K562 (cell line): ENCODE measurements around the gene LYPD6B. TPM values are rescaled to one million over a fixed set of nuclear protein-coding genes. Genes with fewer than 3 reads are reported as not detected.

Source experiments
- ATAC-seq: fragments of 200-7000 bp; cut with Tn5 transposase; 3 replicates; pipeline ENCODE4 v1.9.1; 2020; ENCODE audit warnings: moderate library complexity
- BruUV-seq: library from RNA; stranded (reverse); fragments of 400-500 nt; replicated peaks from 2 replicates; lab custom pipeline; 2021; lab: Mats Ljungman, UMichigan
- CTCF ChIA-PET: fragments of 300-600 bp; formaldehyde crosslinking; extraction: SDS; loops from one replicate; lab custom pipeline; 2021; ENCODE audit warnings: low intra/inter-chr PET ratio; lab: Yijun Ruan, JAX
- POLR2A ChIA-PET: fragments of 300-600, 350-650 bp; sonication (Branson Sonifier 250); formaldehyde crosslinking; extraction: SDS; loops from one replicate; lab custom pipeline; 2021; ENCODE audit warnings: antibody characterized with exemption, inconsistent platforms; lab: Yijun Ruan, JAX
- DNase-seq, 4 experiments: peaks; one replicate each; pipeline versions ENCODE4 v3.0.0 to v3.0.0-alpha.2; 2011 to 2018; ENCODE audit warnings: low spot score in 3 of 4, mixed read lengths in 3 of 4; ENCODE audit errors: extremely low read depth in 1 of 4
- FAIRE-seq: peaks from 2 replicates; lab custom pipeline; 2011; peaks lifted over from hg19 to GRCh38; lab: Jason Lieb, UNC
- H2AFZ ChIP-seq: 2 replicates; pipeline ENCODE4 v1.6.0; 2011; ENCODE audit warnings: low read depth, low read length, control low read depth, inconsistent platforms
- H3K27ac ChIP-seq: fragments of 200-600 bp; 3 replicates; pipeline ENCODE4 v1.8.0; 2011; ENCODE audit warnings: low read depth, mild to moderate bottlenecking, control low read depth, inconsistent platforms, low read length, moderate library complexity, mixed read lengths; ENCODE audit errors: extremely low read depth
- H3K27me3 ChIP-seq, 2 experiments: fragments of 300-600 bp in 1 of 2; 2 replicates in 1 of 2; 3 replicates in 1 of 2; pipeline versions ENCODE4 v1.6.0 to v1.8.0; 2011; ENCODE audit warnings: inconsistent platforms in 2 of 2, low read length in 2 of 2, mild to moderate bottlenecking in 1 of 2, mixed read lengths in 1 of 2, moderate library complexity in 1 of 2; ENCODE audit not compliant: control insufficient read depth in 2 of 2, insufficient read depth in 2 of 2
- H3K36me3 ChIP-seq: fragments of 300-600 bp; 3 replicates; pipeline ENCODE4 v1.8.0; 2011; ENCODE audit warnings: mild to moderate bottlenecking, low read length, inconsistent platforms; ENCODE audit not compliant: control insufficient read depth, insufficient read depth
- H3K4me1 ChIP-seq, 2 experiments: fragments of 200-600 bp in 1 of 2; replicated peaks in 1 of 2; 2 replicates in 1 of 2; 3 replicates in 1 of 2; pipeline versions ENCODE4 v1.5.1 to v1.8.0; 2011; ENCODE audit warnings: inconsistent platforms in 2 of 2, low read length in 2 of 2, mild to moderate bottlenecking in 1 of 2, mixed read lengths in 1 of 2, moderate library complexity in 1 of 2; ENCODE audit not compliant: control insufficient read depth in 2 of 2, insufficient read depth in 2 of 2
- H3K4me2 ChIP-seq: 2 replicates; pipeline ENCODE4 v1.6.1; 2011; ENCODE audit warnings: low read length, control low read depth, inconsistent platforms, mixed read lengths; ENCODE audit not compliant: insufficient read depth
- H3K4me3 ChIP-seq: fragments of 200-600 bp; sonication (generic), shearing (Covaris generic); 2 replicates; pipeline ENCODE4 v1.5.1; 2016; ENCODE audit warnings: control low read depth, inconsistent platforms
- H3K79me2 ChIP-seq: fragments of 200-600 bp; 3 replicates; pipeline ENCODE4 v1.8.0; 2011; ENCODE audit warnings: low read length, inconsistent platforms; ENCODE audit not compliant: control insufficient read depth, insufficient read depth
- H3K9ac ChIP-seq, 2 experiments: 2 replicates each; pipeline versions ENCODE4 v1.6.0 to v1.6.1; 2011; ENCODE audit warnings: low read depth in 2 of 2, low read length in 2 of 2, control low read depth in 1 of 2, inconsistent platforms in 1 of 2, mild to moderate bottlenecking in 1 of 2, mixed read lengths in 1 of 2; ENCODE audit not compliant: insufficient read depth in 1 of 2
- H3K9me1 ChIP-seq: one replicate; pipeline ENCODE4 v1.6.0; 2011; ENCODE audit warnings: inconsistent platforms, mild to moderate bottlenecking, low read length, moderate library complexity; ENCODE audit not compliant: control insufficient read depth, insufficient read depth
- H3K9me3 ChIP-seq: replicated peaks from 2 replicates; pipeline ENCODE4 v1.5.1; 2011; ENCODE audit warnings: low read depth, low read length, inconsistent platforms; ENCODE audit not compliant: control insufficient read depth, insufficient read depth
- H4K20me1 ChIP-seq: replicated peaks from 2 replicates; pipeline ENCODE4 v1.6.1; 2011; ENCODE audit warnings: low read length, inconsistent platforms, mixed read lengths; ENCODE audit not compliant: control insufficient read depth, insufficient read depth
- WGBS: fragments of 100-300 bp; shearing (Covaris generic); methylation state at CpG from one replicate; pipeline ENCODE4 v1.1.6; 2016; ENCODE audit warnings: low coverage, mixed read lengths; ENCODE audit not compliant: insufficient coverage; ENCODE audit errors: missing lambda C conversion rate; 5-methylcytosine and 5-hydroxymethylcytosine counted together
- in situ Hi-C: fragments of 300-500 bp; cut with MboI; formaldehyde crosslinking; loops from 4 replicates; pipeline ENCODE4 v1.15.0; 2018; ENCODE audit warnings: inconsistent platforms, mixed read lengths
- intact Hi-C: fragments of 100-400 bp; cut with micrococcal nuclease; formaldehyde crosslinking; loops from 2 replicates; pipeline ENCODE4 v1.14.2; 2022
- polyA plus RNA-seq, 8 experiments: library from polyadenylated mRNA; depleted of rRNA in 4 of 8; stranded (reverse) in 5 of 8; unstranded in 3 of 8; fragments of >200 nt; fragmentation: Nextera tagmentation in 2 of 8; fragmentation: Illumina TruSeq in 1 of 8; extraction: Ambion mirVana in 2 of 8; extraction: Trizol in 1 of 8; gene quantifications; 2 replicates each; pipeline versions ENCODE4 v1.2.1 to v1.2.3, GENCODE V29; 2011 to 2014; ENCODE audit warnings: inconsistent platforms in 1 of 8, missing spikeins in 1 of 8
- total RNA-seq, 7 experiments: library from RNA; depleted of rRNA in 6 of 7; stranded (reverse); fragments of >200 nt in 6 of 7; fragmentation: Illumina TruSeq in 2 of 7; extraction: Trizol in 2 of 7; gene quantifications; 2 replicates each; pipeline versions ENCODE4 v1.2.1 to v1.2.3, GENCODE V29; 2011 to 2021; ENCODE audit warnings: low replicate concordance in 1 of 7
- TF ChIP-seq, protein P1 (sequence below): sonication (generic); IDR thresholded peaks from 2 replicates; pipeline ENCODE4 v1.6.1; 2016
- TF ChIP-seq, protein P2 (sequence below), 2 experiments: fragments of 250-450 bp in 1 of 2; fragments of 450-650 bp in 1 of 2; sonication (Bioruptor Pico) in 1 of 2; IDR thresholded peaks; 2 replicates each; pipeline versions ENCODE4 v1.6.1 to v1.8.0; 2016 to 2021; ENCODE audit warnings: mild to moderate bottlenecking in 2 of 2, moderate library complexity in 2 of 2, missing compliant biosample characterization in 1 of 2, missing genetic modification characterization in 1 of 2

LYPD6B gene
- total and polyA plus RNA-seq, 9 of the 15 experiments (the other 6 are each of a cell fraction or from before 2014, with no cell fraction given): not detected

DNA sequence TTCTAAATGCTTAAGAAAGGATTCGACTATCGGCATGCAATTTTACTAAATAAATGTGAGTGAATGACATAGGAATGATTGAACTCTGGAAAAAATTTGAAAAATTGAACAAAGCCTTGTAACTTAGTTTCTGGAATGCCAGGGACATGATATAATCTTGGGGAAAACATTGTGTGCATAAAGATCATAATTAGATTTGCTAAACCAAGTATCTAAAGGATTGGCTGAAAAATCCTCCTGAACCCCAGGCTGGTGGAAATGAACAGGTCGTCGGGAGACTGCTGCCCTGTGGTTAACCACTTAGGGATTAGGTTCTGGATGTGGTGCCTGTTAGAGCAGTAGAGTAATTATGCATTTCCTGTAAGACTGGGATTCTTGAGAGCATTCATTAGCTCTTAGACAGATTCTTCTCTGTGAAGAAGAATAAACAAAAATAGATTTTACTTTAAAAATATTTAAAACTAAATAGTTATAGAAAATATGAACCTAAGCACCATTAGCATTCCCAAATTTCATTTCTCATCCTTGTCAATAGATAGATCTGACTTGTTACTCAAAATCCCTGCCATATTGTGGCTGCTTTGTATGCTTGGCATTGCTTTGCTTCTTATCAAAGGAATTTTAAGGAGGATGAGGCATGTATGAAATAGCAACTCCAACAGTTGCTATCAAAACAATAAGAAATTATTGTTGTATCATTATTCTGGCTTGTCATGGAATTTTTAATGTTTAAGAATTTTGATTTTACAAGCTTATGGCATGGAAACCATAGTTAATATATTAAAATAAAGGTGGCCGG lies 55.9 kb downstream of the LYPD6B start:
- no peak for DNase-seq
- in situ Hi-C loops: no loop called here
- intact Hi-C loops: no loop called here
- H3K9me3 ChIP-seq: no peaks in the 10 kb centered on the region
- no peaks in the 10 kb centered on the region for H3K4me1 ChIP-seq
- WGBS: 0% methylated on average over 5 of the region's 5 CpGs
- no peak overlapping the region for H3K4me3 ChIP-seq
- H2AFZ ChIP-seq: no peak overlapping the region
- no peak overlapping the region for H3K27ac ChIP-seq
- TF ChIP-seq, protein P1, sequence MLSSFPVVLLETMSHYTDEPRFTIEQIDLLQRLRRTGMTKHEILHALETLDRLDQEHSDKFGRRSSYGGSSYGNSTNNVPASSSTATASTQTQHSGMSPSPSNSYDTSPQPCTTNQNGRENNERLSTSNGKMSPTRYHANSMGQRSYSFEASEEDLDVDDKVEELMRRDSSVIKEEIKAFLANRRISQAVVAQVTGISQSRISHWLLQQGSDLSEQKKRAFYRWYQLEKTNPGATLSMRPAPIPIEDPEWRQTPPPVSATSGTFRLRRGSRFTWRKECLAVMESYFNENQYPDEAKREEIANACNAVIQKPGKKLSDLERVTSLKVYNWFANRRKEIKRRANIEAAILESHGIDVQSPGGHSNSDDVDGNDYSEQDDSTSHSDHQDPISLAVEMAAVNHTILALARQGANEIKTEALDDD: no peak
- TF ChIP-seq, protein P2, sequence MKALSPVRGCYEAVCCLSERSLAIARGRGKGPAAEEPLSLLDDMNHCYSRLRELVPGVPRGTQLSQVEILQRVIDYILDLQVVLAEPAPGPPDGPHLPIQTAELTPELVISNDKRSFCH (CRISPR knock-in tag; IDR thresholded peaks at IDR 0.05): no peak
- TF ChIP-seq, protein P2 (tag; IDR thresholded peaks at IDR 0.05): no peak
- H3K4me2 ChIP-seq: no peak overlapping the region
- no TSS peak for BruUV-seq
- no peak overlapping the region for H3K9ac ChIP-seq
- ChIA-PET CTCF (no interaction called here), POLR2A (interaction anchor here (1.5 kb wide), 1 partner anchor 40 kb away, joined by 3 read pairs; no protein-coding TSS in a partner anchor)
- no peaks in the 10 kb centered on the region for H3K27me3 ChIP-seq
- ATAC-seq: no peak
- no peaks in the 10 kb centered on the region for H3K36me3 ChIP-seq
- H3K9me1 ChIP-seq: no peaks in the 10 kb centered on the region
- FAIRE-seq: no peak
- no peaks in the 10 kb centered on the region for H3K79me2 ChIP-seq
- no peaks in the 10 kb centered on the region for H4K20me1 ChIP-seq
